GM19463 (cell line): ENCODE results near the gene OR2T10.
"Not testable (repeated sequence)": the region's sequence is repeated elsewhere in the genome, so short reads cannot be mapped to it uniquely, and the experiment has no call there.

Experiments
- ATAC-seq: cut with Tn5 transposase; IDR thresholded peaks from one replicate; pipeline ENCODE4 v1.9.1; 2021; ENCODE audit warnings: mild to moderate bottlenecking, moderate library complexity; ENCODE audit not compliant: unreplicated experiment

OR2T10 gene

GRCh38 chr1:248597589-248597988 lies at the start of gene OR2T10:
Gene OR2T10, minus strand, starts transcription at chr1:248597700. Its CDS starts 3,932 bp downstream, at chr1:248593768.
- ATAC-seq: no peak

- not testable (repeated sequence) for ATAC-seq
These were observed 47.7 kb upstream of the OR2T10 start, which contains the start of gene OR2T35 for GRCh38 chr1:248645178-248645577. Gene OR2T35, minus strand, starts transcription at chr1:248645278. Its CDS starts 6,020 bp downstream, at chr1:248639258.

GRCh38 chr1:248642971-248643651 lies 45.6 kb upstream of the OR2T10 start:
- peak; percentile 57 for ATAC-seq

GRCh38 chr1:248641583-248641982 lies 44.1 kb upstream of the OR2T10 start:
- ATAC-seq: not testable (repeated sequence)

- peak; percentile 29 for ATAC-seq
These were observed 43.4 kb upstream of the OR2T10 start for GRCh38 chr1:248640906-248641305.

GRCh38 chr1:248639652-248640051 lies 42.2 kb upstream of the OR2T10 start:
- ATAC-seq: peak; percentile 34

- ATAC-seq: not testable (repeated sequence)
These were observed 39.1 kb upstream of the OR2T10 start for GRCh38 chr1:248636612-248637011.

GRCh38 chr1:248634991-248635390 lies 37.5 kb upstream of the OR2T10 start, which contains the start of gene OR2T11:
Gene OR2T11, minus strand, starts transcription at chr1:248635091. Its CDS starts 7,963 bp downstream, at chr1:248627128.
- not testable (repeated sequence) for ATAC-seq

GRCh38 chr1:248631354-248632008 lies 34.0 kb upstream of the OR2T10 start:
- no peak for ATAC-seq

- no peak for ATAC-seq
These were observed 33.1 kb upstream of the OR2T10 start for GRCh38 chr1:248630551-248630950.

GRCh38 chr1:248627971-248628844 lies 30.7 kb upstream of the OR2T10 start:
- ATAC-seq: peak; percentile 93

GRCh38 chr1:248625971-248626370 lies 28.5 kb upstream of the OR2T10 start:
- ATAC-seq: no peak

- ATAC-seq: no peak
These were observed 27.7 kb upstream of the OR2T10 start for GRCh38 chr1:248625166-248625565.

GRCh38 chr1:248622570-248623001 lies 25.1 kb upstream of the OR2T10 start:
- peak; percentile 90 for ATAC-seq

GRCh38 chr1:248621770-248622169 lies 24.3 kb upstream of the OR2T10 start:
- ATAC-seq: no peak

- peak; percentile 29 for ATAC-seq
These were observed 21.4 kb upstream of the OR2T10 start for GRCh38 chr1:248618878-248619277.

GRCh38 chr1:248618119-248618518 lies 20.6 kb upstream of the OR2T10 start:
- no peak for ATAC-seq

- ATAC-seq: peak; percentile 49
These were observed 16.2 kb upstream of the OR2T10 start for GRCh38 chr1:248613742-248614141.

- peak; percentile 38 for ATAC-seq
These were observed 14.4 kb upstream of the OR2T10 start for GRCh38 chr1:248611883-248612414.

GRCh38 chr1:248610301-248610700 lies 12.8 kb upstream of the OR2T10 start:
- ATAC-seq: no peak

GRCh38 chr1:248599396-248599795 lies 1.9 kb upstream of the OR2T10 start:
- no peak for ATAC-seq
